CD1c-positive myeloid dendritic cell (primary cell): Measurements from ENCODE around the gene KRTAP4-16.
"Not testable (repeated sequence)": the region's sequence is repeated elsewhere in the genome, so short reads cannot be mapped to it uniquely, and the experiment has no call there.

ENCODE experiments used
- DNase-seq: peaks from one replicate; pipeline ENCODE4 v3.0.0-alpha.2; 2016; ENCODE audit errors: extremely low spot score

The KRTAP4-16 gene

GRCh38 chr17:41076788-41077187, 25.2 kb downstream of the KRTAP4-16 start:
- DNase-seq, result no peak

GRCh38 chr17:41073676-41074075, 28.3 kb downstream of the KRTAP4-16 start:
- DNase-seq, result no peak

- no peak for DNase-seq
Measured at GRCh38 chr17:41071606-41072360, 30.2 kb downstream of the KRTAP4-16 start.

- DNase-seq, result no peak
Measured at GRCh38 chr17:41069031-41069430, 33.0 kb downstream of the KRTAP4-16 start.

- no peak for DNase-seq
Measured at GRCh38 chr17:41067281-41067680, 34.7 kb downstream of the KRTAP4-16 start.

- DNase-seq, result no peak
Measured at GRCh38 chr17:41065829-41066624, 36.0 kb downstream of the KRTAP4-16 start, which contains the start of gene KRTAP2-4. Gene KRTAP2-4, minus strand, starts transcription at chr17:41065879. Its CDS starts 34 bp downstream, at chr17:41065845.

GRCh38 chr17:41065016-41065689, 36.9 kb downstream of the KRTAP4-16 start:
- DNase-seq, result not testable (repeated sequence)

GRCh38 chr17:41064301-41064700, 37.7 kb downstream of the KRTAP4-16 start:
- DNase-seq, result no peak

GRCh38 chr17:41063449-41063848, 38.6 kb downstream of the KRTAP4-16 start:
- no peak for DNase-seq

GRCh38 chr17:41061964-41062363, 40.0 kb downstream of the KRTAP4-16 start:
- DNase-seq, result no peak

- no peak for DNase-seq
Measured at GRCh38 chr17:41060052-41060604, 41.9 kb downstream of the KRTAP4-16 start, which contains the start of gene KRTAP2-3. Gene KRTAP2-3, minus strand, starts transcription at chr17:41060114. Its CDS starts 64 bp downstream, at chr17:41060050.

- not testable (repeated sequence) for DNase-seq
Measured at GRCh38 chr17:41059276-41060051, 42.5 kb downstream of the KRTAP4-16 start.

- no peak for DNase-seq
Measured at GRCh38 chr17:41058741-41059140, 43.3 kb downstream of the KRTAP4-16 start.

GRCh38 chr17:41057547-41057946, 44.5 kb downstream of the KRTAP4-16 start:
- DNase-seq, result no peak

- not testable (repeated sequence) for DNase-seq
Measured at GRCh38 chr17:41055130-41055529, 46.9 kb downstream of the KRTAP4-16 start, which contains the start of gene KRTAP2-2. Gene KRTAP2-2, minus strand, starts transcription at chr17:41055230. Its CDS starts 19 bp downstream, at chr17:41055211.

GRCh38 chr17:41054556-41054955, 47.5 kb downstream of the KRTAP4-16 start:
- not testable (repeated sequence) for DNase-seq

GRCh38 chr17:41054025-41054424, 48.0 kb downstream of the KRTAP4-16 start:
- DNase-seq, result no peak

GRCh38 chr17:41052566-41052965, 49.4 kb downstream of the KRTAP4-16 start:
- DNase-seq, result no peak
